Coronary artery (tissue), 2 donors: ENCODE measurements around the gene TCEAL3.
"Not testable (repeated sequence)": the region's sequence is repeated elsewhere in the genome, so short reads cannot be mapped to it uniquely, and the experiment has no call there.

Experiments used
- DNase-seq: peaks from one replicate; pipeline ENCODE4 v3.0.0-alpha.2; 2017; ENCODE audit warnings: low spot score
- H3K27ac ChIP-seq, 2 donors: fragments of 200-600 bp; sonication (generic); one replicate each; pipeline ENCODE4 v1.5.1; 2016 to 2019
- H3K4me3 ChIP-seq: fragments of 200-600 bp; sonication (generic); 2 replicates; pipeline ENCODE4 v1.5.1; 2016; ENCODE audit warnings: mild to moderate bottlenecking, moderate library complexity
- CTCF ChIP-seq: fragments of 200-600 bp; sonication (generic); IDR thresholded peaks from one replicate; pipeline ENCODE4 v1.5.1; 2019; ENCODE audit warnings: antibody characterized with exemption

TCEAL3 gene

GRCh38 chrX:103640401-103641155, 32.8 kb downstream of the TCEAL3 start:
- H3K4me3 ChIP-seq: no peak overlapping the region
- TF ChIP-seq CTCF: no peak
- H3K27ac ChIP-seq: no peak overlapping the region
- DNase-seq: no peak

GRCh38 chrX:103644125-103644524, 36.4 kb downstream of the TCEAL3 start:
- H3K27ac ChIP-seq: no peak overlapping the region
- no peak for TF ChIP-seq CTCF
- no peak for DNase-seq
- no peak overlapping the region for H3K4me3 ChIP-seq

- DNase-seq: no peak
- H3K27ac ChIP-seq: no peak overlapping the region
- TF ChIP-seq CTCF: no peak
- H3K4me3 ChIP-seq: no peak overlapping the region
These were observed 39.9 kb downstream of the TCEAL3 start for GRCh38 chrX:103647630-103648029.

- Histone ChIP-seq H3K27ac (no peak overlapping the region), H3K4me3 (no peak overlapping the region)
- no peak for TF ChIP-seq CTCF
- no peak for DNase-seq
These were observed 43.5 kb downstream of the TCEAL3 start for GRCh38 chrX:103651151-103651773.

- not testable (repeated sequence) for H3K27ac ChIP-seq, H3K4me3 ChIP-seq, DNase-seq
These were observed 47.7 kb downstream of the TCEAL3 start for GRCh38 chrX:103655230-103656000.

GRCh38 chrX:103656617-103657016, 48.9 kb downstream of the TCEAL3 start:
- no peak for DNase-seq
- no peak for TF ChIP-seq CTCF
- H3K27ac ChIP-seq: no peak overlapping the region
- H3K4me3 ChIP-seq: no peak overlapping the region

- not testable (repeated sequence) for H3K4me3 ChIP-seq, DNase-seq, H3K27ac ChIP-seq
These were observed 49.3 kb downstream of the TCEAL3 start for GRCh38 chrX:103657066-103657465.
